A549 treated with Hydrocortisone at 1 μM for 4 hours (cell line): Measurements from ENCODE around the gene TTLL6. TPM values are rescaled to one million over a fixed set of nuclear protein-coding genes. Genes with fewer than 3 reads are reported as not detected.

Experiments used
- total RNA-seq: library from RNA; stranded (reverse); fragments of 200-300 nt; extraction: Qiagen RNA extraction; gene quantifications from 5 replicates; pipeline ENCODE4 v1.2.3, GENCODE V29; 2022

Gene TTLL6
- total RNA-seq: 0.54 to 0.99 TPM (median 0.56 TPM) in 5 replicates

GRCh38 chr17:48816774-48817590 lies at the start of gene TTLL6:
Gene TTLL6 (minus strand): TSS chr17:48817229. CDS start chr17:48817072, 157 bp downstream.

DNA sequence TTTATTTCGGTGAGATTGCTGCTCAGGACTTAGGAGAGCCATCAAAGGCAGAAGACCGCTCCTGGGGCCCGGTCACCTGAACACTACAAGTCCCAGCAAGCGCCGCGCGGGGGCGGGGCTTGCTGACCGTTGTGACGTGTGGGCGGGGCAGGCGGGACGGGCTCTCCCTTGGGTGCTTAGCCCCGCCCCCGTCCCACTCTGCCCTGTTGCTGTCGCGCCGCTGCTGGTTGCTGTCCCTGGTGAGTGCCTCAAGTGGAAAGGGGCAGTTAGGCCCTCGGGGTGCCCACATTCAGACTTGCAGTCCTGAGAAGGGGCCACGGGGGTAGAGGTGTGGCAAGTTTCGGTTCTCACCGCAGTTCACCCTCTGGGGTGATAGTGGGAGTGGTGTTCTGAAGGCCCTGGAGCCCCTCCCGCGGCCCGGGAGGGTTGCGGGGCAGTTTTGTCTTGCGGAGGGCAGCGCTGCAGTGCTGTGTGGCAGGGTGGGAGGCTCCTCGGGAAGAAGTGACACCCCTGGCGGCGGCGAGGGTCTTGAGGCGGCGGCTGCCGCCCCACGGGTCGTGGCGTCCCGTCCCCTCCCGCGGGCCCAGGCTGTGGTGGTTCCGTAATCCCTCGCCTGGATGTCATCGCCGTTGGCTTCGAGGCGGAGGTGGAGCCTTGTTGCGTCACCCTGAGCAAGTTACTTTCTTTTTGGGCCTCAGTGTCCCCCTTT lies 14.0 kb upstream of the TTLL6 start, which contains the start of gene CALCOCO2:
TSS of gene CALCOCO2 (plus strand) at position 196 of the 709 bp plus-strand sequence. CDS start 10,673 bp downstream, outside the sequence.

DNA sequence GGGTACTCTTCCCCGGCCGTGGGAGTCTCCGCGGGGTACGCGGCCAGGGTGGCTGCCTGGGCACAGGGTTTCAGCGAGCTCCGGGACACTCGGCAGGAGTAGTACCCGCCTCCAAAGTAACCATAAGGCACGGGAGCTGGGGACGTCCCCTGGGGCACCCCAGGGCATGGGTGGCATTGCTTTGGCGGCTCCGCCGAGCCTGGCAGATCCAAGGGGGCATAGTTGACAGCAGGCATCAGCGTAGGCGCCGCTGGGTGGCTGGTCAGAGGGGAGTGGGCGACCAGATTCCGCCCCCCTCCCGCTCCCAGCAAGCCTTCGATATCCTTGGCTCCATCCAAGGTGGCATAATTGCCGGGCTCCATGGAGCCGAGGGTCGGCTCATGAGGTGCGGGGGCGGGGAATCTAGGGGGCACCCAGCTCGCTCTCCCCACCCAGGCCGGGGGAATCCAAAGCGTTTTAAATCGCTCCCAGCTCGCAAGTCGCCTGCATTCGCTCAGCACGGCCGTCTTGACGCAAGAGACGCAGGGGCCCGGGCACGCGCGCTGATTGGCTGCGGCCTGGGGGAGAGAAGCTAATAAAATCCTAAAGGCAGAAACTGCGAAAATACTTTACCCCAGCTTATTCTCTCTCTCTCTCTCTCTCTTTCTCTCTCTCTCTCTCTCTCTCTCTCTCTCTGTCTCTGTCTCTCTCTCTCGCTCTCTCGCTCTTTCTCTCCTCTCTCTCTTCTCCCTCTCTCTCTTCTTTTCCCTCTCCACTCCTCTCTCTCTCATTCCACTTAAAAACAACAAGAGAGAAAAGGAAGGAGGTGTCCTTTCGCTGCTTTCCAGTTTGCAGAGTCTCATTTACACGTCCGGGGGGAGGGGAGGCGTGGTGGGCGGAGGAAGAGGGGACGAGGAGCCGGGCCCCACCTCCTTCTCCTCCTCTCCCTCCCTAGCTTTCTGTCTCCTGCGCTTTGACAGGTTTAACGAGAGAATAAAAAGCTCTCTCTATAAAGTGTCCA lies 88.5 kb downstream of the TTLL6 start, which contains the start of gene HOXB13:
TSS of gene HOXB13 (minus strand) at position 519 of the 1,000 bp plus-strand sequence. CDS start at position 362, 157 bp downstream.

GRCh38 chr17:48722915-48723422 lies 94.1 kb downstream of the TTLL6 start, which contains the start of gene PRAC2:
Gene PRAC2 (plus strand): TSS chr17:48723185. CDS start chr17:48724411, 1,226 bp downstream.

GRCh38 chr17:48722201-48722907 lies 94.7 kb downstream of the TTLL6 start, which contains the start of gene PRAC1:
Gene PRAC1 (minus strand): TSS chr17:48722518. CDS start chr17:48722392, 126 bp downstream.

Other genes starting within 250 kb of the TTLL6 start
- 0.09 to 0.16 TPM (median 0.13 TPM) in 5 replicates for gene HOXB4, start 238.9 kb downstream of the TTLL6 start, total RNA-seq
- gene HOXB3, start 227.0 kb downstream of the TTLL6 start, total RNA-seq: 3.1 to 5.3 TPM (median 5.0 TPM) in 5 replicates
- 1.5 to 2.3 TPM (median 1.9 TPM) in 5 replicates for gene HOXB5, start 223.4 kb downstream of the TTLL6 start, total RNA-seq
- gene HOXB6, start 212.2 kb downstream of the TTLL6 start, total RNA-seq: 3.1 to 5.7 TPM (median 4.1 TPM) in 5 replicates
- gene HOXB7, start 206.2 kb downstream of the TTLL6 start, total RNA-seq: 28.6 to 32.1 TPM (median 31.4 TPM) in 5 replicates
- gene HOXB8, start 201.9 kb downstream of the TTLL6 start, total RNA-seq: 5.8 to 7.1 TPM (median 6.7 TPM) in 5 replicates
- 6.6 to 7.3 TPM (median 6.9 TPM) in 5 replicates for gene HOXB9, start 190.9 kb downstream of the TTLL6 start, total RNA-seq
- not detected in 5 replicates for gene PRAC1, start 94.7 kb downstream of the TTLL6 start, total RNA-seq
- gene PRAC2, start 94.0 kb downstream of the TTLL6 start, total RNA-seq: not detected in 5 replicates
- gene HOXB13, start 88.5 kb downstream of the TTLL6 start, total RNA-seq: 1.7 to 2.2 TPM (median 2.1 TPM) in 5 replicates
- gene CALCOCO2, start 13.8 kb upstream of the TTLL6 start, total RNA-seq: 69.9 to 109 TPM (median 81.0 TPM) in 5 replicates
- 509 to 633 TPM (median 555 TPM) in 5 replicates for gene ATP5MC1, start 75.6 kb upstream of the TTLL6 start, total RNA-seq
- gene UBE2Z, start 91.2 kb upstream of the TTLL6 start, total RNA-seq: 116 to 145 TPM (median 123 TPM) in 5 replicates
- gene SNF8, start 127.6 kb upstream of the TTLL6 start, total RNA-seq: 274 to 333 TPM (median 310 TPM) in 5 replicates
- gene GIP, start 151.4 kb upstream of the TTLL6 start, total RNA-seq: 2.5 to 6.1 TPM (median 4.5 TPM) in 5 replicates
- 53.9 to 82.6 TPM (median 75.7 TPM) in 5 replicates for gene IGF2BP1, start 180.2 kb upstream of the TTLL6 start, total RNA-seq